HCT116 (cell line): ENCODE results near the gene EPS8. TPM values are rescaled to one million over a fixed set of nuclear protein-coding genes. Genes with fewer than 3 reads are reported as not detected.
"Not testable (repeated sequence)": the region's sequence is repeated elsewhere in the genome, so short reads cannot be mapped to it uniquely, and the experiment has no call there.

Source experiments
- ATAC-seq: fragments of 200-7000 bp; cut with Tn5 transposase; 2 replicates; pipeline ENCODE4 v1.9.1; 2020; ENCODE audit warnings: mild to moderate bottlenecking, moderate library complexity
- BruUV-seq: library from RNA; stranded (reverse); fragments of 400-500 nt; replicated peaks from 2 replicates; lab custom pipeline; 2021; lab: Mats Ljungman, UMichigan
- CTCF ChIA-PET: fragments of 300-600 bp; sonication (Branson Sonifier 250); formaldehyde crosslinking; loops from one replicate; lab custom pipeline; 2021; ENCODE audit warnings: antibody characterized with exemption; lab: Charles Lee
- POLR2A ChIA-PET: fragments of 300-600, 350-600 bp; sonication (Branson Sonifier 250); formaldehyde crosslinking; loops from one replicate; lab custom pipeline; 2021; ENCODE audit warnings: antibody characterized with exemption; lab: Charles Lee
- RAD21 ChIA-PET, 2 experiments: fragments of 300-600 bp; sonication (Branson Sonifier 250); formaldehyde crosslinking; loops; one replicate each; lab custom pipeline; 2023; ENCODE audit warnings: low total read pairs in 2 of 2; ENCODE audit not compliant: uncharacterized antibody in 2 of 2, unreplicated experiment in 2 of 2, low non-redundant PET in 1 of 2; lab: Charles Lee
- DNase-seq: peaks from one replicate; pipeline ENCODE4 v3.0.0-alpha.2; 2010; ENCODE audit warnings: low read depth, low spot score
- H2AFZ ChIP-seq: fragments of 200-600 bp; shearing (Covaris generic), sonication (generic); 2 replicates; pipeline ENCODE4 v1.6.1; 2017; ENCODE audit warnings: low read depth, mixed run types, mixed read lengths, antibody characterized with exemption, low read length; ENCODE audit not compliant: poor library complexity, severe bottlenecking
- H3K27ac ChIP-seq: 2 replicates; pipeline ENCODE4 v1.5.1; 2012; ENCODE audit warnings: low read depth, low read length
- H3K27me3 ChIP-seq: fragments of 200-600 bp; sonication (generic); 2 replicates; pipeline ENCODE4 v1.6.1; 2016; ENCODE audit warnings: mixed run types, low read length, mixed read lengths; ENCODE audit not compliant: insufficient read depth
- H3K36me3 ChIP-seq, 2 experiments: fragments of 200-500 bp in 1 of 2; fragments of 200-600 bp in 1 of 2; sonication (Bioruptor generic) in 1 of 2; sonication (generic) in 1 of 2; 2 replicates each; pipeline versions ENCODE4 v1.5.1 to v1.6.1; 2014 to 2016; ENCODE audit warnings: low read length in 2 of 2, inconsistent platforms in 1 of 2, mixed read lengths in 1 of 2, mixed run types in 1 of 2; ENCODE audit not compliant: insufficient read depth in 2 of 2, control insufficient read depth in 1 of 2
- H3K4me1 ChIP-seq, 2 experiments: fragments of 200-600 bp in 1 of 2; sonication (generic) in 1 of 2; 2 replicates each; pipeline versions ENCODE4 v1.5.1 to v1.6.1; 2012 to 2017; ENCODE audit warnings: low read length in 2 of 2, inconsistent platforms in 1 of 2, mild to moderate bottlenecking in 1 of 2, mixed read lengths in 1 of 2, mixed run types in 1 of 2, moderate library complexity in 1 of 2; ENCODE audit not compliant: insufficient read depth in 2 of 2, control insufficient read depth in 1 of 2
- H3K4me2 ChIP-seq: fragments of 200-600 bp; sonication (generic); 2 replicates; pipeline ENCODE4 v1.6.1; 2017; ENCODE audit warnings: mixed run types, low read length, mixed read lengths
- H3K4me3 ChIP-seq, 2 experiments: fragments of 200-600 bp in 1 of 2; sonication (generic) in 1 of 2; replicated peaks in 1 of 2; 2 replicates each; pipeline ENCODE4 v1.5.1; 2011 to 2016; ENCODE audit warnings: low read length in 2 of 2, control low read depth in 1 of 2, low read depth in 1 of 2, mild to moderate bottlenecking in 1 of 2, mixed read lengths in 1 of 2, mixed run types in 1 of 2
- H3K79me2 ChIP-seq: fragments of 200-600 bp; sonication (generic); 2 replicates; pipeline ENCODE4 v1.6.1; 2017; ENCODE audit warnings: mild to moderate bottlenecking, mixed run types, low read length, moderate library complexity, mixed read lengths; ENCODE audit not compliant: insufficient read depth
- H3K9ac ChIP-seq: fragments of 200-600 bp; sonication (generic); 2 replicates; pipeline ENCODE4 v1.6.1; 2016; ENCODE audit warnings: low read length, mixed read lengths
- H3K9me2 ChIP-seq: fragments of 200-600 bp; sonication (generic), shearing (Covaris generic); 2 replicates; pipeline ENCODE4 v1.6.1; 2017; ENCODE audit warnings: mixed run types, mild to moderate bottlenecking, moderate library complexity; ENCODE audit not compliant: insufficient read depth
- H3K9me3 ChIP-seq, 2 experiments: fragments of 200-500 bp in 1 of 2; fragments of 200-600 bp in 1 of 2; sonication (Bioruptor generic) in 1 of 2; sonication (generic) in 1 of 2; 2 replicates each; pipeline ENCODE4 v1.6.1; 2014 to 2017; ENCODE audit warnings: low read length in 2 of 2, mixed read lengths in 2 of 2, inconsistent platforms in 1 of 2, low read depth in 1 of 2, mild to moderate bottlenecking in 1 of 2, mixed run types in 1 of 2, moderate library complexity in 1 of 2; ENCODE audit not compliant: control insufficient read depth in 1 of 2, insufficient read depth in 1 of 2
- H4K20me1 ChIP-seq: fragments of 200-600 bp; sonication (generic), shearing (Covaris generic); 2 replicates; pipeline ENCODE4 v1.6.1; 2017; ENCODE audit warnings: mixed run types, mild to moderate bottlenecking, moderate library complexity; ENCODE audit not compliant: insufficient read depth
- ELF1 ChIP-seq: IDR thresholded peaks from 2 replicates; pipeline ENCODE4 v1.6.1; 2012; ENCODE audit warnings: low read depth, borderline replicate concordance
- JUND ChIP-seq: IDR thresholded peaks from 2 replicates; pipeline ENCODE4 v1.6.1; 2012
- POLR2AphosphoS5 ChIP-seq: IDR thresholded peaks from 2 replicates; pipeline ENCODE4 v1.6.1; 2011; ENCODE audit warnings: mild to moderate bottlenecking, low read depth, low read length, moderate library complexity
- RAD21 ChIP-seq: IDR thresholded peaks from 2 replicates; pipeline ENCODE4 v1.6.1; 2012; ENCODE audit warnings: low read depth, mild to moderate bottlenecking
- TCF7L2 ChIP-seq: IDR thresholded peaks from 2 replicates; pipeline ENCODE4 v1.7.0; 2011; ENCODE audit warnings: borderline replicate concordance, inconsistent platforms; ENCODE audit not compliant: insufficient read depth, insufficient read length; ENCODE audit errors: extremely low read depth
- YY1 ChIP-seq: IDR thresholded peaks from 2 replicates; pipeline ENCODE4 v1.6.1; 2011; ENCODE audit warnings: low read length, low read depth, moderate library complexity, mild to moderate bottlenecking; ENCODE audit not compliant: insufficient replicate concordance; ENCODE audit errors: extremely low read depth
- ZBTB33 ChIP-seq: IDR thresholded peaks from 2 replicates; pipeline ENCODE4 v1.6.1; 2011; ENCODE audit warnings: mild to moderate bottlenecking, low read length, moderate library complexity; ENCODE audit not compliant: insufficient replicate concordance; ENCODE audit errors: extremely low read depth
- ZNF274 ChIP-seq: fragments of 200-500 bp; sonication (Bioruptor generic); IDR thresholded peaks from 2 replicates; pipeline ENCODE4 v1.6.1; 2014; ENCODE audit warnings: mild to moderate bottlenecking, low read depth, low read length, inconsistent platforms
- intact Hi-C: fragments of 100-400 bp; cut with micrococcal nuclease; formaldehyde crosslinking; loops from 2 replicates; pipeline ENCODE4 v1.10.0; 2022
- total RNA-seq: library from RNA; stranded (reverse); gene quantifications from one replicate; pipeline ENCODE4 v1.2.1, GENCODE V29; 2021; ENCODE audit not compliant: unreplicated experiment
- TF ChIP-seq, protein P1 (sequence below), 3 experiments: fragments of 200-600 bp in 1 of 3; sonication (generic) in 1 of 3; IDR thresholded peaks in 2 of 3; conservative IDR thresholded peaks in 1 of 3; 2 replicates each; pipeline ENCODE4 v1.5.1; 2012 to 2017; ENCODE audit warnings: low read depth in 2 of 3, low read length in 2 of 3, antibody characterized with exemption in 1 of 3, borderline replicate concordance in 1 of 3, control low read depth in 1 of 3, mild to moderate bottlenecking in 1 of 3, mixed read lengths in 1 of 3, mixed run types in 1 of 3, moderate library complexity in 1 of 3; ENCODE audit not compliant: insufficient read depth in 1 of 3
- TF ChIP-seq, protein P2 (sequence below): IDR thresholded peaks from 2 replicates; pipeline ENCODE4 v1.6.1; 2012

Gene EPS8
- total RNA-seq, 1 experiment from 2014 or later = 49.9 TPM

- no peak overlapping the region; the same call in 1 of the 2 replicates for H3K27ac ChIP-seq
- no TSS peak for BruUV-seq
- DNase-seq = no peak
- no peak overlapping the region for H3K4me2 ChIP-seq
- no peaks in the 10 kb centered on the region for H3K36me3 ChIP-seq
- RAD21 ChIA-PET = no interaction called here
- peak; percentile 58; the same call in 1 of the 2 replicates for ATAC-seq
- no peaks in the 10 kb centered on the region for H3K9me3 ChIP-seq
- TF ChIP-seq ZBTB33 (no peak), TCF7L2 (no peak), POLR2AphosphoS5 (no peak), ZNF274 (no peak), RAD21 (no peak), ELF1 (no peak), JUND (no peak), YY1 (no peak)
- TF ChIP-seq, protein P1, sequence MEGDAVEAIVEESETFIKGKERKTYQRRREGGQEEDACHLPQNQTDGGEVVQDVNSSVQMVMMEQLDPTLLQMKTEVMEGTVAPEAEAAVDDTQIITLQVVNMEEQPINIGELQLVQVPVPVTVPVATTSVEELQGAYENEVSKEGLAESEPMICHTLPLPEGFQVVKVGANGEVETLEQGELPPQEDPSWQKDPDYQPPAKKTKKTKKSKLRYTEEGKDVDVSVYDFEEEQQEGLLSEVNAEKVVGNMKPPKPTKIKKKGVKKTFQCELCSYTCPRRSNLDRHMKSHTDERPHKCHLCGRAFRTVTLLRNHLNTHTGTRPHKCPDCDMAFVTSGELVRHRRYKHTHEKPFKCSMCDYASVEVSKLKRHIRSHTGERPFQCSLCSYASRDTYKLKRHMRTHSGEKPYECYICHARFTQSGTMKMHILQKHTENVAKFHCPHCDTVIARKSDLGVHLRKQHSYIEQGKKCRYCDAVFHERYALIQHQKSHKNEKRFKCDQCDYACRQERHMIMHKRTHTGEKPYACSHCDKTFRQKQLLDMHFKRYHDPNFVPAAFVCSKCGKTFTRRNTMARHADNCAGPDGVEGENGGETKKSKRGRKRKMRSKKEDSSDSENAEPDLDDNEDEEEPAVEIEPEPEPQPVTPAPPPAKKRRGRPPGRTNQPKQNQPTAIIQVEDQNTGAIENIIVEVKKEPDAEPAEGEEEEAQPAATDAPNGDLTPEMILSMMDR (IDR thresholded peaks at IDR 0.05 in 2 of 3, conservative IDR thresholded peaks at IDR 0.05 in 1 of 3; ENCODE audit: borderline replicate concordance in 1 of 3, insufficient read depth in 1 of 3, low read depth in 2 of 3, low read length in 2 of 3) = no peak
- TF ChIP-seq, protein P2, sequence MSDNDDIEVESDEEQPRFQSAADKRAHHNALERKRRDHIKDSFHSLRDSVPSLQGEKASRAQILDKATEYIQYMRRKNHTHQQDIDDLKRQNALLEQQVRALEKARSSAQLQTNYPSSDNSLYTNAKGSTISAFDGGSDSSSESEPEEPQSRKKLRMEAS = no peak
- TF ChIP-seq, all 23 proteins: peak for 0
- intact Hi-C loops = no loop called here
- ChIA-PET CTCF (no interaction called here), POLR2A (interaction anchor here (0.6 kb wide), 1 partner anchor 132 kb away, joined by 3 read pairs; no protein-coding TSS in a partner anchor)
- H2AFZ ChIP-seq = no peak overlapping the region
- no peak overlapping the region for H3K9ac ChIP-seq
- no peaks in the 10 kb centered on the region for H3K27me3 ChIP-seq
- H3K4me1 ChIP-seq = peaks cover 0 to 3% of the 10 kb centered on the region in 2 experiments; a peak in 1 of 4 replicates
- no peak overlapping the region for H3K4me3 ChIP-seq
- peaks cover 6% of the 10 kb centered on the region; the same call in 1 of the 2 replicates for H4K20me1 ChIP-seq
- H3K9me2 ChIP-seq = no peaks in the 10 kb centered on the region
- H3K79me2 ChIP-seq = peaks cover 72% of the 10 kb centered on the region
Measured at GRCh38 chr12:15741082-15741481, 48.1 kb downstream of the EPS8 start.

- H3K9me3 ChIP-seq, H3K4me3 ChIP-seq, CTCF ChIA-PET, H3K9me2 ChIP-seq, POLR2A ChIA-PET, BruUV-seq, H3K4me2 ChIP-seq, RAD21 ChIA-PET, ATAC-seq, DNase-seq, H3K27me3 ChIP-seq, intact Hi-C loops, H3K27ac ChIP-seq, H3K9ac ChIP-seq, H2AFZ ChIP-seq, H3K4me1 ChIP-seq, H3K36me3 ChIP-seq, H4K20me1 ChIP-seq: not testable (repeated sequence)
- peaks cover 70% of the 10 kb centered on the region for H3K79me2 ChIP-seq
Measured at GRCh38 chr12:15740389-15740788, 48.8 kb downstream of the EPS8 start.
